GM11168 (cell line): ENCODE measurements around the gene ERH.
"Not testable (repeated sequence)": the region's sequence is repeated elsewhere in the genome, so short reads cannot be mapped to it uniquely, and the experiment has no call there.

Experiments
- in situ Hi-C: fragments of 300-500 bp; cut with MboI; formaldehyde crosslinking; loops from one replicate; pipeline ENCODE4 v1.12.0; 2022; ENCODE audit warnings: low sequenced_read_pairs; ENCODE audit not compliant: unreplicated experiment

ERH gene

DNA sequence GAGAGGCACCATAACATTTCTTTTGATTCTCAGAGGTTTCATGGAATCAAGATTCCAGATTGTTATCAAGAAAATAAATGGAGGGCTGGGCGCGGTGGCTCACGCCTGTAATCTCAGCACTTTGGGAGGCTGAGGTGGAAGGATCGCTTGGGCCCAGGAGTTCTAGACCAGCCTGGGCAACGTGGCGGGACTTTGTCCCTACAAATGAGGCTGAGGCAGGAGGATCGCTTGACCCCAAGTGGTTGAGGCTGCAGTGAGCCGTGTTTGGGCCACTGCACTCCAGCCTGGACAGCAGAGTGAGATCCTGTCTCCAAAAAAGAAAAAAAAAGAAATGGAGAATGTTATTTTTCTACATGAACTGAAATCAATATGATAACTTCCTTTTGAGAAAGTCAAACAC, 1.7 kb upstream of the ERH start:
- in situ Hi-C loops = no loop called here

DNA sequence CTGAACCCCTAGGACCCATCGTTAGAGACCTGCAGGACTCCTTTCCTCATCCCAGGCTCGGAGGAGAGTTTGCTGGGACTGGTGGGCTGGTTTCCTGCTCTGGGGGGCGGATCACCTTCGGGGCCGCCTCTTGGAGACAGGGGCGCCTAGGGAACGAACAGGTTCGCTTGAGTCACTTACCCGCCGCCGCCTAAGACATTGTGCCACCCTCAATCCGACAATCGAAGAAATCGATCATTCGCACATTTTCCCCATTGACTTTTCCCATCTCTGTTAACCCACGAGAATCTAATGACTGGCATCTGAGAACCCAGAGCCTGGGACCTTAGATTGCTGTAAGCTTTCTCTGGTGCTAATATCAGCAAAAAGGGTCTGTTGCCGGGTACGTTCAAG, 715 bp upstream of the ERH start:
- in situ Hi-C loops = no loop called here

- in situ Hi-C loops = no loop called here
Measured at GRCh38 chr14:69395929-69396328, 2.2 kb downstream of the ERH start.

- in situ Hi-C loops = no loop called here
Measured at GRCh38 chr14:69392481-69392880, 5.6 kb downstream of the ERH start.

GRCh38 chr14:69391400-69391799, 6.7 kb downstream of the ERH start:
- in situ Hi-C loops = not testable (repeated sequence)

- in situ Hi-C loops = no loop called here
Measured at GRCh38 chr14:69387311-69387710, 10.8 kb downstream of the ERH start.

DNA sequence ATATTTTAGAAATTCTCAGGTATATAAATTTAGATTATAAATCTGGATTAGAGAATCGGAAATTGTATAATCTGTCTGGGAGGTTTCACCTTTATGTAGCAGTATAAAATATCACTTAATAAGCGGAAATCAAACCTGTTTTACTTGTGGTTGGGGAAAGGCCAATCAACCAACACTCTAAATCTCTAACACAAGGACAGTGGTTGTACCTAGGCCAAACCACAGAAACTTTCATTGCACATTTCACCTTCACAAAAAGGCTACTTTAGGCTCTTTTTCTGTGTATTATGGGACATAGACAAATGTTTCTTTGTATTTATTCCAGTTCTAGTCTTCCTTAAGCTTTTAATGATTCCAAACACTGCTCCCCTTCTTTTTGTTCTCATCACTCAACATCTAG, 19.8 kb downstream of the ERH start:
- in situ Hi-C loops = no loop called here

GRCh38 chr14:69376439-69376838, 21.7 kb downstream of the ERH start:
- in situ Hi-C loops = no loop called here

- in situ Hi-C loops = no loop called here
Measured at GRCh38 chr14:69375722-69376121, 22.4 kb downstream of the ERH start.

- in situ Hi-C loops = no loop called here
Measured at GRCh38 chr14:69375182-69375581, 22.9 kb downstream of the ERH start.

- in situ Hi-C loops = no loop called here
Measured at GRCh38 chr14:69374235-69374634, 23.9 kb downstream of the ERH start.

- in situ Hi-C loops = no loop called here
Measured at GRCh38 chr14:69373104-69373503, 25.0 kb downstream of the ERH start.

- in situ Hi-C loops = no loop called here
Measured at GRCh38 chr14:69372146-69372545, 26.0 kb downstream of the ERH start.

GRCh38 chr14:69370061-69370460, 28.0 kb downstream of the ERH start:
- in situ Hi-C loops = no loop called here

DNA sequence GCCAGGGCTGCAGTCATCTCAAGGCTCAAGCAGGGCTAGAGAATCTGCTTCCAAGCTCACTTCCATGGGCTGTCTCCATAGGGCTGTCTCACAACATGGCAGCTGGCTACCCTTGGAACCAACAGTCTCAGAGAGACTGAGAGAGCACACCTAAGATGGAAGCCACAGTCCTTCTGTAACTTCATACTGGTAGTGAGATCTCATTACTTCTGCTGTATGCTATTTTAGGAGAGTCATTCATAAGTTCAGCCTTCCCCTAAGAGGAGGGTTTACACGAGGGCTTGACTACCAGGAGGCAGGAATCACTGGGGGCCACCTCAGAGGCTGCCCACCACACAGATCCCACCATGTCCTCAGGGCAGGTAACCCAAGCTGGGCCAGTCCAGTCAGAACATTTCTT, 29.7 kb downstream of the ERH start:
- in situ Hi-C loops = no loop called here

DNA sequence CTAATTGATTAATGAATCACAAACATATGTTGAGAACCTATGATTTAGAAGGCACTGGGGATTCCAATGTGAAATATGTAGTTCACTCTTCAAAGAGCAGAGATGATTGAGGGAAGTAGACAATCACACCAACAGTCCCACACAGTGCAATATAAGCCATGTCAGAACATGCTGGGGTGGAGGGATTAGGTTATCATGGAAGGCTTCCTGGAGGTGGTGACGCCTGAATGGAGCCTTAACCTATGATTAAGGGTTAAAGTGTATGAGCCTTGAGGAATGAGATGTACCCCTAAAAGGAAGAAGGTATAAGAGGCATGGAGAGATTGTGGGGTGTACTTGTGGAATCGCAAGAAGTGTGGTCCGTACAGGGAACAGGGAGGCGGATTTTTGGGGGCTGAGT, 31.3 kb downstream of the ERH start:
- in situ Hi-C loops = no loop called here

GRCh38 chr14:69366069-69366468, 32.0 kb downstream of the ERH start:
- in situ Hi-C loops = no loop called here

DNA sequence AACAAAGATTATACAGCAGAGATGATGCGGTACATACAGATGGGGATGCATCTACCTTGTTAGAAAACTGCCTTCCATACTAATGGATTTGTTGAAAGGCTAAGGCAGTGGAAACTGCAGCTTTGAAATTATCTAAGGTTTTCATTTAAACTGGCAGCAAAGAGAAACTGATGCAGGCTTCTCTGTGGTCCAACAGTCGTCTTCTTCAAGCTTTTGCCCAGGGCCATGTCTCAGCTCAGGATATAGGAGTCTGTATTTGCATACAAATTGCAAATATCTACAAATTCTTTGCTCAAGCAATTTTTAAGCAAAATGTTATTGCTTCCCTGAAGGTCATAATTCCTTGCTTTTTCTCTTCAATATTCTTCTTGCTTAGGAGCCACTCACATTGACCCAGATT, 33.7 kb downstream of the ERH start:
- in situ Hi-C loops = no loop called here

- in situ Hi-C loops = no loop called here
Measured at GRCh38 chr14:69363964-69364363, 34.1 kb downstream of the ERH start.

- in situ Hi-C loops = no loop called here
Measured at GRCh38 chr14:69363055-69363454, 35.0 kb downstream of the ERH start.

- in situ Hi-C loops = no loop called here
Measured at GRCh38 chr14:69360438-69361108, 37.5 kb downstream of the ERH start.

GRCh38 chr14:69358966-69359365, 39.1 kb downstream of the ERH start:
- in situ Hi-C loops = no loop called here
